IgD-negative memory B cell (primary cell): ENCODE measurements around the gene GUK1. TPM values are rescaled to one million over a fixed set of nuclear protein-coding genes. Genes with fewer than 3 reads are reported as not detected.

Source experiments
- H3K27ac Mint-ChIP-seq, 3 donors: one replicate each; pipeline ENCODE4 v1.8.0; 2020 to 2022; ENCODE audit warnings: mild to moderate bottlenecking in 3 of 3, mixed read lengths in 3 of 3, moderate library complexity in 1 of 3
- H3K27me3 Mint-ChIP-seq: one replicate; pipeline ENCODE4 v1.8.0; 2021; ENCODE audit warnings: mixed read lengths
- H3K36me3 Mint-ChIP-seq: one replicate; pipeline ENCODE4 v1.8.0; 2020; ENCODE audit warnings: mild to moderate bottlenecking, mixed read lengths
- H3K4me1 Mint-ChIP-seq, 3 donors: one replicate each; pipeline ENCODE4 v1.8.0; 2020 to 2022; ENCODE audit warnings: mixed read lengths in 3 of 3, mild to moderate bottlenecking in 1 of 3
- H3K4me3 Mint-ChIP-seq, 4 donors: one replicate each; pipeline ENCODE4 v1.8.0; 2020 to 2022; ENCODE audit warnings: mild to moderate bottlenecking in 4 of 4, mixed read lengths in 4 of 4, moderate library complexity in 3 of 4
- H3K9me3 Mint-ChIP-seq, 3 donors: one replicate each; pipeline ENCODE4 v1.8.0; 2020 to 2021; ENCODE audit warnings: mixed read lengths in 3 of 3, mild to moderate bottlenecking in 1 of 3
- polyA plus RNA-seq: library from polyadenylated mRNA; unstranded; fragments of 300-500 nt; fragmentation: Illumina TruSeq; gene quantifications from one replicate; pipeline ENCODE4 v1.2.3, GENCODE V29; 2021

Gene GUK1
- polyA plus RNA-seq, 1 donor from 2014 or later: 250 TPM

DNA sequence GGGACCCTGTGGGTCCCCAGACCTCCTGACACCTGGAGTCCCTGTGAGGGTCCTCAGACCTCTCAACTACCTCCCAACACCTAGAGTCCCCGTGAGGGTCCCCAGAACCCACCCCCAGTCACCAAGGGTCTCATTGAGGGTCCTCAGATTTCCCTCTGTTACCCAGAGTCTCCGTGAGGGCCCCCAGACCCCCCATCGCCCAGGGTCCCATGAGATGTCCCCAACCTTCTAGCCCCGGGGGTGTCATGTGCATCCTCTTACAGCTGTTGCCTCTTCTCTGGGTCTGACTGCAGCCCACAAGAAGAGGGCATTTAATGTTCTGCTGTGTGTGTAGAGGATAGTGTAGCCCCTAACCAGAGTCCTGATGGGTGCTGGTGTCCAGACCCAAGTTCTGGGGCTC, 7.7 kb downstream of the GUK1 start:
- Mint-ChIP-seq H3K27me3 (no peaks in the 10 kb centered on the region), H3K9me3 (no peaks in the 10 kb centered on the region), H3K4me3 (no peak overlapping the region), H3K27ac (no peak overlapping the region), H3K36me3 (no peaks in the 10 kb centered on the region), H3K4me1 (peaks cover 0 to 14% (median 13%) of the 10 kb centered on the region in 3 donors)

DNA sequence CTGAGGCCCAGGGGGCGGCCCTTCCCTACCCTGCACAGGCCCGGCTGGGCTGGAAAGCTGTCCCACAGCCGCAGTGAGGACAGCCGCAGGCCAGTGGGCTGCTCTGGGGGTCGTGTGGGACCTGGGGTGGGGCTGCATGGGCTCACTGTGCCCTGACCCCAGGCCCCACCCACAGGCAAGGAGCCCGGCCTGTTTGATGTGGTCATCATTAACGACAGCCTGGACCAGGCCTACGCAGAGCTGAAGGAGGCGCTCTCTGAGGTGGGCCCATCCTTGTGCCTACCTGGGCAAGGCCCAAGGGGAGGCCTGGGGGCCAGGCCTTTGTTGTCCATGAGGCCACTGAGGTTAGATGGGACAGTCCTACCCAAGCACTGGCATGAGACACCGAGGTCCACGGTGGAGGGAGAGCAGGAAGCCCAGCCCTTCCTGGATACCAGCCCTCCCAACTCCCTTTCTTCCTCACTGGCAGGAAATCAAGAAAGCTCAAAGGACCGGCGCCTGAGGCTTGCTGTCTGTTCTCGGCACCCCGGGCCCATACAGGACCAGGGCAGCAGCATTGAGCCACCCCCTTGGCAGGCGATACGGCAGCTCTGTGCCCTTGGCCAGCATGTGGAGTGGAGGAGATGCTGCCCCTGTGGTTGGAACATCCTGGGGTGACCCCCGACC, 8.2 kb downstream of the GUK1 start:
- no peaks in the 10 kb centered on the region for H3K9me3 Mint-ChIP-seq
- no peaks in the 10 kb centered on the region for H3K27me3 Mint-ChIP-seq
- H3K36me3 Mint-ChIP-seq: no peaks in the 10 kb centered on the region
- peak overlapping the region in 1 of 3 donors; percentile 25 for H3K27ac Mint-ChIP-seq
- H3K4me1 Mint-ChIP-seq: peaks cover 0 to 12% (median 9%) of the 10 kb centered on the region in 3 donors
- H3K4me3 Mint-ChIP-seq: peak overlapping the region in 1 of 4 donors; percentile 48

DNA sequence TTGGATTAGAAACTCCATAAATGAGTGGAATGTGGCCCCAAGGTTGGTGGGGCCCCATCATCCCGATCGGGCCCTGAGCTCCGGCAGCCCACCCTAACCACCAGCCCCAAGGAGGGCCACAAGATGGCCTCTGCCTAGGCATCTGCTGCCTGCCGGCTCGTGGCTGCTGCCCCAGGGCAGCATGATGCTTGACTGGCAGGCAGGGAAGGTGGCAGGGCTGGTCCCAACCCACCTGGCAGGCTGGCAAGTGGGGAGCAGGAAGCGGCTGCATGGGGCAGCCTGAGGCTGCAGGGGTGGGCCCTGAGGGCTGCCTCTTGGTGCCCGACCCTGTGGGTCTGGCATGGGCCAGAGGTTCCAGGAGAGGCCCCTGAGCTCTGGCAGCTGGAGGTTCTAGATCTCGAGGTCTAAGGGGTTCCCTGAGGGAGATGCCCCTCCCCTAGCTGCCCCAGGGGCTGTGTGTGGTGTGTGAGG, 8.9 kb downstream of the GUK1 start:
- H3K27ac Mint-ChIP-seq: peak overlapping the region in 1 of 3 donors; percentile 25
- peaks cover 2% of the 10 kb centered on the region for H3K36me3 Mint-ChIP-seq
- peak overlapping the region in 1 of 4 donors; percentile 48 for H3K4me3 Mint-ChIP-seq
- H3K4me1 Mint-ChIP-seq: peaks cover 0 to 6% (median 3%) of the 10 kb centered on the region in 3 donors
- H3K9me3 Mint-ChIP-seq: no peaks in the 10 kb centered on the region
- no peaks in the 10 kb centered on the region for H3K27me3 Mint-ChIP-seq

DNA sequence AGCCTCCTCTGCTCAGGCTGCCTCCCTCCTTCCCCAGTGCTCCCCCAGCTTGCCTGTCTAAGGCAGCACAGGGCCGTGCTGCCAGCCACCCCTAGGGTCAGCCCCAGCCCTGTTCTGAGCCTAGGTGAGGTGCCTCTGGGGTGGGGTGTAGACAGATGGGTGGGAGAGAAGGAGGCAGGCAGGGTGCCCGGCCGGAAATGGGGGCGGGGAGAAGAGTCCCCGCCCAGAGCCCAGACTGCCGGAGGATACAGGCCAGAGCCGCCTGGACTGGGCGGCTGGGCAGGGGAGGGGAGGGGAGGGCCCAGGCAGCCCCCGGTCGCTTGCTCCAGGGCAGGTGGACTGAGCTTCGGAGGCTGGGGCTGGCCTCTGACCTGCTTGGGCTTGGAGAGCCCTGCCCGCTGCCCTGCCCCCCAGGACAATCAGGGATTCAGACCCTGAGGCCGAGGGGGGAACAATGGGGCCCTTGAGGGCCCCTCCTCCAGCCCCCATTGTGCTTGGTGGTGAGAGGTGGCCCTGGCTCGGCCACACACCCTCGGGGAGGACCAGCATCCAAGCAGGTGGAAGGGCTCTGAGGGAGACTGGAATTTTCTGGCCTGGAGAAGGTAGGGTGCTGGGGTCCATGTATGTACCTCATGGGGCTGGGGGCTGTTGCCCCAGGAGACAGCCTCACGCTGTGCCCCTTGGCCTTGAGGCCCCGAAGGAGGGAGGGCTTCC, 9.5 kb downstream of the GUK1 start, which contains the start of gene GJC2:
GJC2 (plus strand) TSS at position 525 of the 714 bp plus-strand sequence. CDS start 7,829 bp downstream, outside the sequence.
- Mint-ChIP-seq H3K9me3 (no peaks in the 10 kb centered on the region), H3K27ac (peak within 1 kb of the TSS in 1 of 3 donors; percentile 25), H3K27me3 (no peaks in the 10 kb centered on the region), H3K4me1 (peaks cover 0 to 3% (median 2%) of the 10 kb centered on the region in 3 donors), H3K4me3 (peak within 1 kb of the TSS in 1 of 4 donors; percentile 48), H3K36me3 (peaks cover 2% of the 10 kb centered on the region)

DNA sequence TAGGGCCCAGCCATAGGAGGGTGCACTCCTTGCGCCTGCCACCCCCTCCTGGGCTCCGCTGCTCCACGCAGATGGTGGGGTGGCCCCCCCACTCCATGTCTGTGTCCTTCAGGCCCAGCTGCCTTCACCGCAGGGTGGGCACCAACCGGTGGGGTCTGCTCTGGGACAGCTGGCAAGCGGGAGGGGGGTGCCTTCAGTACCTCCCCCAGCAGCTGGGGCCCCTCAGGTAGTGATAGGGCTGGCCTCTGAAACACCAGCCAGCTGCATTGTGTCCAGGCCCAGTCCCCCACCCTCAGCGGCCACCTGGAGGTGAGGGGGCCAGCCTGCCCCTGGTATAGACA, 10.0 kb downstream of the GUK1 start:
- H3K4me3 Mint-ChIP-seq: no peak overlapping the region
- no peaks in the 10 kb centered on the region for H3K9me3 Mint-ChIP-seq
- H3K27me3 Mint-ChIP-seq: no peaks in the 10 kb centered on the region
- H3K36me3 Mint-ChIP-seq: peaks cover 2% of the 10 kb centered on the region
- H3K4me1 Mint-ChIP-seq: peaks cover 0 to 2% (median 0%) of the 10 kb centered on the region in 3 donors
- H3K27ac Mint-ChIP-seq: no peak overlapping the region

DNA sequence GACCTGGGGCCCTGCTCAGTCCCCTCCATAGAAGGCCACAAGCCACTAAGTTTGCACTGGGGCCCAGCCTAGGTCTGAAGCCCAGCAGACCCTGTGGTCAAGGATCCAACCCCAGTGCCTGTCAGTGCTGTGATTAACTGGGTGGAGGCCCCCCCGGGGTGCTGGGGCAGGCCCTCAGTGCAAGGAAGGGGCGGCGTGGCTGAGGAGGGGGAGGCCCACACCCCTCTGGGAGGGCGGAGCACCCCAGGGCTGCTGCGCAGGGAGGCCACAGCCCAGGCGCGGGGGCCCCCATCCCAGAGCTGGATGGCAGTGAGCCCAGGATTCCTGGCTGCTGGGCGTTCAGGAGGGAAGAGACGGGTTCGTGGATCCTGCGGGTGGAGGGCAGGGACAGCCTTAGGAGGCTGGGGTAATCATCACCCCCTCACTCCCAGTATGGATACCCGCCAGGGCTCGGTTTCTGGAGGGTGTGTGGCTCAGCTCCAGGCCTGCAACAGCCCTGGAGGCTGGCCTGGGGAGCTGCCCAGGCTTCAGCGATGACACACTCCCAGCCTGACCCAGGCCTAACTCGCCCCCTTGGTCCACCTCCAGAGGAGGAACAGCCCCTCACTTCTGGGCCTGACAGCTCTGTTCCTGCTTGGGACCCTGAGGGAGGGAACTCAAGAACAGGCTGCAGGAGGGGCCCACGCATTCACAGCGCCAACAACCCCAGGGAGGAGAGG, 10.5 kb downstream of the GUK1 start:
- Mint-ChIP-seq H3K36me3 (peaks cover 2% of the 10 kb centered on the region), H3K4me1 (peaks cover 0 to 2% (median 0%) of the 10 kb centered on the region in 3 donors), H3K27me3 (no peaks in the 10 kb centered on the region), H3K9me3 (no peaks in the 10 kb centered on the region), H3K27ac (no peak overlapping the region), H3K4me3 (no peak overlapping the region)

DNA sequence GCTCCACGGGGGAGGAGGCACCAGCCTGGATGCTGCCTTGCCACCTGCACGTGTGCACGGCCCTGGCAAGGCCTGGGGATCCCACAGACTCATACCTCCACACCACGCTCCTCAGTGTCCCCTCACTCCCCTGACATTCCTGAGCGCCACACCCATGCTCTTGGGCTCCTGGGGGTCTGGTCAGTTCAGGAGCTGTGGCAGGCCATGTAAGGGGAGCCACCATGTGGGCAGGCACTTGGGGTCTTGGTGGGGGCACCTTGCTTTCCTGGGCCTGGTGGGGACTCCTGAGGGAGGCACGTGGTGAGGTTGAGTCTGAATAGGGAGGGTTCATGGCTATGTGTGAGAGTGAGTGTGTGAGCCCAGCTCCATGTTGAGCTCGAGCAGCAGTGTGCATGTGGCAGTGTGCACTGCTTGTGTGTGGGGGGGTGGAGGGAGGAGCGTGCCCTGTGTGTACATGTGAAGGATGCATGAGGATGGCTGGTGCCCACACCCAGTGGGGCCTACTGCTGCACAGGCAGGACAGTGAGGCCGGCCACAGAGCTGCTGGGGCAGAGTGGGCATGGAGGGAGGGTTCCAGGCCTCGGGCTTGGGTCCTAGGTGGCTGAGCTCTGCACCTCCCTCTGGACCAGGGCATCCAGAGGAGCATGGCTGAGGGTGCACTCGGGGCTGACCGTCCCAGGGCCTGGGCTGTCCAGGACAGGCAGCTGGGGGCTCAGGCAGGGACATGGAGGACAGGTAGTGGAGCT, 11.3 kb downstream of the GUK1 start:
- peaks cover 2% of the 10 kb centered on the region for H3K36me3 Mint-ChIP-seq
- no peak overlapping the region for H3K4me3 Mint-ChIP-seq
- H3K4me1 Mint-ChIP-seq: peaks cover 0 to 2% (median 0%) of the 10 kb centered on the region in 3 donors
- H3K27me3 Mint-ChIP-seq: no peaks in the 10 kb centered on the region
- no peak overlapping the region for H3K27ac Mint-ChIP-seq
- no peaks in the 10 kb centered on the region for H3K9me3 Mint-ChIP-seq

DNA sequence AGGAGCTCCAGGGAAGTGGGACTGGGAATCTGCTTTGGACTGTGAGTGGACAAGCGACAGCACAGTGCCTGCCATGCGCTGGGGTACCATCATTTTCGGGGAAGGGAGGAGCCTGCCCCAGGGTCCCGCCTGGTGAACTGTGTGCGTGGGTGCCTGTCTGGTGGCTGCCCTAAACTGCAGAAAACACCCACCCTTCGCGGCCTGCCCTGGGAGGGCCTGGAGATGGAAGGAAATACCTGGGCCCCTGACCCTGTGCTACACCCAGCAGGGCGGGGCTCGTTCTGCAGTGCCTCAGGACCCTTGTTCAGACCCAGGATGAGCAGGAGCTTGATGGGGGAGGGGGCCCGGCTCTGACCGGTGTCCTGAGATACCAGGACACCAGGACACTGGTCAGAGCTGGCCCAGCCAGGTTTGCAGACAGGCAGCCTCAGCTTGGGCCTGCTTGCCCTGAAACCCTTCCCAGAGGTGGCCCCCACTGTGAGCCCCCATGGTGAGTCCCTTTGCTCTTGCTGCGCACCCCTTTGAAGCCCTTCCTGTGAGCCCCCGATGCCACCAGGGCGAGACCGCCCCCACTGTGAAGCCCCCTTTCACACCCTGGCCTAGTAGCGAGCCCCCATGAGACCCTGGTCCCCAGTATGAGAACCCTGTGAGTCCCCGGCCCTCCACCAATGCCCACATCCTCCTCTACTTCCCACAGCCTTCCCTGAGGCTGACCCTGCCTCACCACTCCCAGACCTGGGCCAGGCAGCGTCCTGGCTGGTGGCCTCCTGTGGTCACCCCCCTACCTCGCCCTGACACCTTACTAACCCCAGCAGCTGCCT, 12.2 kb downstream of the GUK1 start:
- Mint-ChIP-seq H3K4me3 (no peak overlapping the region), H3K27me3 (no peaks in the 10 kb centered on the region), H3K9me3 (no peaks in the 10 kb centered on the region), H3K36me3 (peaks cover 2% of the 10 kb centered on the region), H3K4me1 (peaks cover 0 to 2% (median 0%) of the 10 kb centered on the region in 3 donors), H3K27ac (peak overlapping the region in 1 of 3 donors; percentile 84)

DNA sequence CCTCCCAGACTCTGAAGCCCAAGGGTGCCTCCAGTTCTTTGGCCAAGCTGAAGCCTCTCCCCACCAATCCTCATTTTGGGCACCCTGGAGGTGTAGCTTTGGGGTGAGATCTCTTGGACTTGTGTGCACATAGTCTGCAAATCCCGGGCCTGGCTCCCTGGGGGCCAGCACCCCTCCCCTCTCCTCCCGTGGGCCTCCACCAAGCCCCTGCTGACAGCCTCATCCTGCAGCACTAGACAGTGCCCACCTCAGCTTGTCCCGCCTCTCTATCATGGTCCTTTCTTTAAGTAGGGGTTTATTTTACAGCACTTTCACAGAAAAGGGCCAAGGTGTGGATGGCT, 12.8 kb downstream of the GUK1 start:
- H3K36me3 Mint-ChIP-seq: peaks cover 2% of the 10 kb centered on the region
- H3K9me3 Mint-ChIP-seq: no peaks in the 10 kb centered on the region
- H3K4me3 Mint-ChIP-seq: no peak overlapping the region
- no peak overlapping the region for H3K27ac Mint-ChIP-seq
- no peaks in the 10 kb centered on the region for H3K27me3 Mint-ChIP-seq
- H3K4me1 Mint-ChIP-seq: peaks cover 0 to 2% (median 0%) of the 10 kb centered on the region in 3 donors

DNA sequence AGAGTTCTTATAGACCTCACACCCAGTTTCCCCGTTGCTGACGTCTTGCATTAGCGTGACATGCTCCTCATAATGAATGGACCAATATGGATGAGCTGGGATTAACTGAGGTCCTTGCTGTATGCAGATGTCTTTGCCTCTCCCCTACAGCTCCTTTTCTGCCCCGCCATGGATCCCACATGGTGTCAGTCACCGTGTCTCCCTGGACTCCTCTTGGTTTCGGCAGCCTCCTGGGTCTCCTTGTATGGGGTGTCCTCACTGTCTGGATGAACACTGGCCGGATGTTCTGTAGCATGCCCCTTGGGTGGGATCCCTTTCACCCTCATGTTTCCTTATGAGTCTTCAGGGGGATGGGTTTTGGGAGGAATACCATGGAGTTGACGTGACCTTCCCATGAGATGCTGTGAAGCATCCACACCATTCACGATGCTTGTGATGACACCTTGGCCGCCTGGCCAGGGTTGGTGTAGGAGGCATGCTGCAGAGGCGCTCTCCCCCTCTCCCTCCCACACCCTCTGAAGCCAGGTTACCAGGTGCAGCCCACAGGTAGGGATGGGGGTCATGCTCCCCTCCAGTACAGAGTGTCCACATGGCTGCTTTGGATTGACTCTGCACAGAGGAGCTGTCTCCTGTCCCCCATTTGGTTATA, 14.1 kb downstream of the GUK1 start:
- H3K36me3 Mint-ChIP-seq: peaks cover 2% of the 10 kb centered on the region
- H3K4me1 Mint-ChIP-seq: peaks cover 0 to 2% (median 0%) of the 10 kb centered on the region in 3 donors
- no peaks in the 10 kb centered on the region for H3K9me3 Mint-ChIP-seq
- no peak overlapping the region for H3K4me3 Mint-ChIP-seq
- H3K27me3 Mint-ChIP-seq: no peaks in the 10 kb centered on the region
- no peak overlapping the region for H3K27ac Mint-ChIP-seq

DNA sequence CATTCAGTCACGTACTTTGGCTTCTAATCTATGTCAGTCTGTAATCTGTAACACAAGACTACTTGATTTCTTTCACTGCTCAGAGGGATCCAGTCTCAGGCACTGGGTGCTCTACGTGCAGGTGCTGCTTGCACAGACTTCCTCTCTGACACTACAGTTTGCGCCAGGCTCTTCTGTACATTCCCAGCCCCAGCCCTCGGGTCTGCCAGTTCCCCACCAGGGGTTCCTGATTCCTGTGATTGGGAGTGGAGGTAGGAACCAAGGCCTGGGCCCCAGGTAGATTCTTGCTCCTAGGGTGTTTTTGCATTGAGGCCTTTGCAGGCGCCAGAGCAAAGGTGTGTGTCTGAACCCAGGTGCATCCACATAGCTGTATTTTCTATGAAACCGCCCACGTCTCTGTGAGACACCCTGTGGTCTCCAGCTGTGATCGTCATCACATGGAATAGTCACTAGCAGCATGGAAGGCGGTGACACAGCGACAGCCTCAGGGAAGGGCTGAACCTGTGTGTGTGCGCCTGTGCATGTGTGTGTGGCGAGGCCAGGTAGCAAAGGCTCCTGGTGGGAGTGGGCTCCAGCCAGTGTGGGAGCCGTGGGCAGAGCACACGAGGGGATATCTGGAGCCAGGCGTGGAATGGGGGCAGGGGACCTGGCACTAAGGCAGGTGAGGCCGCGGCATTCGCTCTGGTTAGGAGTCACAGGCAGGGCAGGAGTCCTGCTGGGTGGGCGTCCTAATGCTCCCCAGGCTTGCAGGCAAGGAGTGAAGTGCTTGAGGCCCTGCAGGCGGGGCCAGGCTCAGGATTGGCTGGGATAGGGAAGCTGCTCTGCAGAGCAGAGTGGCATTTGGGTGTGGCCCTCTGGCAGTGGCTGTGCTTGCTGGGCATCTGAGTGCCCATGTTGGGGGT, 14.8 kb downstream of the GUK1 start:
- H3K36me3 Mint-ChIP-seq: peaks cover 2% of the 10 kb centered on the region
- no peaks in the 10 kb centered on the region for H3K9me3 Mint-ChIP-seq
- peaks cover 0 to 2% (median 0%) of the 10 kb centered on the region in 3 donors for H3K4me1 Mint-ChIP-seq
- H3K4me3 Mint-ChIP-seq: no peak overlapping the region
- no peak overlapping the region for H3K27ac Mint-ChIP-seq
- H3K27me3 Mint-ChIP-seq: no peaks in the 10 kb centered on the region

DNA sequence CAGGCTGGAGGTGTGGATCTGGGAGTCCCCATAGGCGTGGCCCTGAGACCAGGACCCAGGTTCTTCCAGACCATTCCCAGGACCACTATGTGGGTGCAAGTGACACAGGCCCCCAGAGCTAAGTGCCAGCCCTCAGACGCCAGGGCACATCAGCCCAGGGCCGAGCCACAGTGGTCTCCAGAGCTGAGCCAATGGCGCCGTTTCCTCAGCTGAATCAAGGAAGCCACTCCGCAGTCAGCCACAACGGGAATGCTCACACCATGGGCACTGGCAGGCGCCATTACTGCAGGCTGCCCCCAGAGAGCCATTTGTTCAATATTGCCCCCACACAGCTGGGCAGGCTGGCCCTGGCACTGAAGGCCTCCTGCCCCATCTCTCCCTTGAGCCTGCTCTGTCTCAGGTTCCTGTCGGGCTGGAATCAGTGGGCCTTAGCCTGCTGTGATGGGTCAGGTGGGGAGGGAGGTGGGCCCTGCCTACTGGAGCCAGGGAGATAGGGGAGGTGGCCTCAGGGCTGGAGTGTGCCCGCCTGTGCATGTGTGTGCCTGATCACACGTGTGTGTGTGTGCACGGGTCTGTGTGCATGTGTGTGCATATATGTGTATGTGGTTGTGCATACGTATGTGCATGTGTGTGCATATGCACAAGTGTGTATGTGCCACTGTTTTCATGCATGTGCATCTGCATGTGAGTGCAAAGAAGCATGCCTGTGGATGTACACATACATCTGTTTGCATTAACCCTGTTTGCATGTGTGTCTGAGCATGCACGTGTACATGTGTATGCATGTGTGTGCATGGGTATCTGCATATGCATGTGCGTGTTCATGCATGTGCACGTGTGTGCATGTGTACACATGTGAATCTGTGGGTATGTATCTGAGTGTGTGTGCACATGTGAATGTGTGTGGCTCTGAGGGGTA, 15.8 kb downstream of the GUK1 start:
- peaks cover 2% of the 10 kb centered on the region for H3K36me3 Mint-ChIP-seq
- no peaks in the 10 kb centered on the region for H3K9me3 Mint-ChIP-seq
- H3K4me1 Mint-ChIP-seq: peaks cover 0 to 2% (median 0%) of the 10 kb centered on the region in 3 donors
- no peak overlapping the region for H3K4me3 Mint-ChIP-seq
- peaks cover 2% of the 10 kb centered on the region for H3K27me3 Mint-ChIP-seq
- H3K27ac Mint-ChIP-seq: no peak overlapping the region
